Peyer's patch (tissue), 4 donors: Measurements from ENCODE around the gene PCGF3.

Source experiments
- CTCF ChIP-seq, 6 experiments: fragments of 450-650 bp in 4 of 6; fragments of 200-600 bp in 2 of 6; sonication (generic) in 1 of 6; IDR thresholded peaks; one replicate each; pipeline ENCODE4 v1.5.1; 2017 to 2019; ENCODE audit warnings: antibody characterized with exemption in 6 of 6, mild to moderate bottlenecking in 3 of 6, moderate library complexity in 1 of 6
- POLR2A ChIP-seq, 2 donors: fragments of 450-650 bp; IDR thresholded peaks; one replicate each; pipeline ENCODE4 v1.5.1; 2017; ENCODE audit warnings: antibody characterized with exemption in 2 of 2, mild to moderate bottlenecking in 2 of 2, moderate library complexity in 2 of 2

GRCh38 chr4:725391-726234, 20.0 kb downstream of the PCGF3 start:
- TF ChIP-seq CTCF (IDR thresholded peaks at IDR 0.05): no peak
- TF ChIP-seq POLR2A (IDR thresholded peaks at IDR 0.05): no peak
